Measurements from ENCODE around the gene MYRFL. TPM values are rescaled to one million over a fixed set of nuclear protein-coding genes. Genes with fewer than 3 reads are reported as not detected.

Gene MYRFL
- not detected in 5 replicates for total RNA-seq (2022; extraction: Qiagen RNA extraction)

GRCh38 chr12:69824966-69825560, at the start of gene MYRFL:
Gene MYRFL (plus strand): TSS chr12:69825227. CDS start chr12:69825518, 291 bp downstream.

Other genes with a start within 250 kb of the MYRFL start
- gene CCT2, start 239.8 kb upstream of the MYRFL start, total RNA-seq (2022; extraction: Qiagen RNA extraction): 282 to 344 TPM (median 289 TPM) in 5 replicates
- not detected in 5 replicates for gene LRRC10, start 214.3 kb upstream of the MYRFL start, total RNA-seq (2022; extraction: Qiagen RNA extraction)
- 0.95 to 2.1 TPM (median 1.8 TPM) in 5 replicates for gene BEST3, start 125.9 kb upstream of the MYRFL start, total RNA-seq (2022; extraction: Qiagen RNA extraction)
- 13.3 to 16.1 TPM (median 14.6 TPM) in 5 replicates for gene RAB3IP, start 86.4 kb upstream of the MYRFL start, total RNA-seq (2022; extraction: Qiagen RNA extraction)

All from A549 treated with Mapracorat at 1 μM for 4 hours (cell line).